Liver (tissue), 3 donors: ENCODE data around the gene WARS2.

Experiments
- EGR1 ChIP-seq, 2 donors: IDR thresholded peaks; 2 replicates each; pipeline ENCODE4 v1.6.1; 2016 to 2018; ENCODE audit warnings: antibody characterized with exemption in 2 of 2, low read depth in 2 of 2
- FOXA1 ChIP-seq: IDR thresholded peaks from 2 replicates; pipeline ENCODE4 v1.6.1; 2016; ENCODE audit warnings: antibody characterized with exemption
- GABPA ChIP-seq, 2 donors: IDR thresholded peaks in 1 of 2; conservative IDR thresholded peaks in 1 of 2; 2 replicates each; pipeline ENCODE4 v1.6.1; 2016; ENCODE audit warnings: antibody characterized with exemption in 2 of 2, mild to moderate bottlenecking in 1 of 2, moderate library complexity in 1 of 2
- HNF4A ChIP-seq, 2 donors: conservative IDR thresholded peaks; 2 replicates each; pipeline ENCODE4 v1.6.1; 2016; ENCODE audit warnings: antibody characterized with exemption in 2 of 2, mild to moderate bottlenecking in 2 of 2
- NR2F2 ChIP-seq: IDR thresholded peaks from 2 replicates; pipeline ENCODE4 v1.6.1; 2016; ENCODE audit warnings: antibody characterized with exemption
- RAD21 ChIP-seq, 2 donors: IDR thresholded peaks; 2 replicates each; pipeline ENCODE4 v1.6.1; 2016; ENCODE audit warnings: antibody characterized with exemption in 2 of 2, mild to moderate bottlenecking in 2 of 2
- SP1 ChIP-seq: IDR thresholded peaks from 2 replicates; pipeline ENCODE4 v1.6.1; 2018; ENCODE audit warnings: antibody characterized with exemption, mild to moderate bottlenecking
- TAF1 ChIP-seq: conservative IDR thresholded peaks from 2 replicates; pipeline ENCODE4 v1.6.1; 2016; ENCODE audit warnings: antibody characterized with exemption, mild to moderate bottlenecking
- TF ChIP-seq, protein P1 (sequence below): fragments of 150-350 bp; IDR thresholded peaks from 2 replicates; pipeline ENCODE4 v1.5.1; 2017; ENCODE audit warnings: improper control_type of control experiment, low read depth, low read length; ENCODE audit not compliant: missing input control
- TF ChIP-seq, protein P2 (sequence below): IDR thresholded peaks from 2 replicates; pipeline ENCODE4 v1.6.1; 2016; ENCODE audit warnings: antibody characterized with exemption
- TF ChIP-seq, protein P3 (sequence below): IDR thresholded peaks from 2 replicates; pipeline ENCODE4 v1.6.1; 2016; ENCODE audit warnings: antibody characterized with exemption
- TF ChIP-seq, protein P4 (sequence below): IDR thresholded peaks from 2 replicates; pipeline ENCODE4 v1.6.1; 2016; ENCODE audit warnings: antibody characterized with exemption, mild to moderate bottlenecking
- donor health status: healthy.
- donor health status: healthy.

DNA sequence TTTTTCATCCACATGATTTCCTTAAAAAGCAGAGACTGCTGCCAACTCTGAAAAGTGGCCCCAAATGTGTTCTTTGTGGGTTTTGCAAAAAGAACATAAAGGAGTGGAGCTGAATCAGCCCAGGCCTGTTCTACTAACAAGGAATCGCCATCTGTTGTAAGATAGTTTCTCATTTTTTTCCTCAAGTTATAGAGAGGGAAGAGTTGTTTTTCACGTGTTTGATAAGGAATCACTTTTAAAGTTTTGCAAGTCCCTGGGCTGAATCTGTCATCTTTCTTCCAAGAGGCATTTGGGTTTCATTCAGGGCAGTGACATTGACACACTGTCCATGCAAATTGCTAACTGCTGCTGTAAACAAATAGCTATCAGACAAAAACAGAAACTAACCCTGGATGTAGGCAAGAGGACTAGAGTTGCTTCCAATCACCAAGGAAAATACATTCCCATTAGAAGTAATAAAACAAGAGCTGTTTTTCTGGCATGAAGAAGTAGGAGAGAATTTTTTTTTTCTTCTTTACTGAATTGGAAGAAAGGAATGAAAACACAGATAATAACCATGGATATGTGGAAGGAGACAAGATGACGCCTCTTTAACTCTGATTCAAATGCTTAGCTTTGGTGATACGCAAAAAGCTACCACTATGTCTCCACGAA, 93.5 kb downstream of the WARS2 start:
- TF ChIP-seq, protein P1, sequence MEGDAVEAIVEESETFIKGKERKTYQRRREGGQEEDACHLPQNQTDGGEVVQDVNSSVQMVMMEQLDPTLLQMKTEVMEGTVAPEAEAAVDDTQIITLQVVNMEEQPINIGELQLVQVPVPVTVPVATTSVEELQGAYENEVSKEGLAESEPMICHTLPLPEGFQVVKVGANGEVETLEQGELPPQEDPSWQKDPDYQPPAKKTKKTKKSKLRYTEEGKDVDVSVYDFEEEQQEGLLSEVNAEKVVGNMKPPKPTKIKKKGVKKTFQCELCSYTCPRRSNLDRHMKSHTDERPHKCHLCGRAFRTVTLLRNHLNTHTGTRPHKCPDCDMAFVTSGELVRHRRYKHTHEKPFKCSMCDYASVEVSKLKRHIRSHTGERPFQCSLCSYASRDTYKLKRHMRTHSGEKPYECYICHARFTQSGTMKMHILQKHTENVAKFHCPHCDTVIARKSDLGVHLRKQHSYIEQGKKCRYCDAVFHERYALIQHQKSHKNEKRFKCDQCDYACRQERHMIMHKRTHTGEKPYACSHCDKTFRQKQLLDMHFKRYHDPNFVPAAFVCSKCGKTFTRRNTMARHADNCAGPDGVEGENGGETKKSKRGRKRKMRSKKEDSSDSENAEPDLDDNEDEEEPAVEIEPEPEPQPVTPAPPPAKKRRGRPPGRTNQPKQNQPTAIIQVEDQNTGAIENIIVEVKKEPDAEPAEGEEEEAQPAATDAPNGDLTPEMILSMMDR: no peak
- TF ChIP-seq HNF4A (conservative IDR thresholded peaks at IDR 0.05) (no peak), TAF1 (no peak), SP1 (no peak), GABPA (IDR thresholded peaks at IDR 0.05 in 1 of 2, conservative IDR thresholded peaks at IDR 0.05 in 1 of 2) (no peak), RAD21 (IDR thresholded peaks at IDR 0.05) (no peak), NR2F2 (peak; percentile 20), EGR1 (IDR thresholded peaks at IDR 0.05; ENCODE audit: low read depth in 2 of 2) (no peak), FOXA1 (no peak)
- TF ChIP-seq, protein P2, sequence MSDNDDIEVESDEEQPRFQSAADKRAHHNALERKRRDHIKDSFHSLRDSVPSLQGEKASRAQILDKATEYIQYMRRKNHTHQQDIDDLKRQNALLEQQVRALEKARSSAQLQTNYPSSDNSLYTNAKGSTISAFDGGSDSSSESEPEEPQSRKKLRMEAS: no peak
- TF ChIP-seq, protein P3, sequence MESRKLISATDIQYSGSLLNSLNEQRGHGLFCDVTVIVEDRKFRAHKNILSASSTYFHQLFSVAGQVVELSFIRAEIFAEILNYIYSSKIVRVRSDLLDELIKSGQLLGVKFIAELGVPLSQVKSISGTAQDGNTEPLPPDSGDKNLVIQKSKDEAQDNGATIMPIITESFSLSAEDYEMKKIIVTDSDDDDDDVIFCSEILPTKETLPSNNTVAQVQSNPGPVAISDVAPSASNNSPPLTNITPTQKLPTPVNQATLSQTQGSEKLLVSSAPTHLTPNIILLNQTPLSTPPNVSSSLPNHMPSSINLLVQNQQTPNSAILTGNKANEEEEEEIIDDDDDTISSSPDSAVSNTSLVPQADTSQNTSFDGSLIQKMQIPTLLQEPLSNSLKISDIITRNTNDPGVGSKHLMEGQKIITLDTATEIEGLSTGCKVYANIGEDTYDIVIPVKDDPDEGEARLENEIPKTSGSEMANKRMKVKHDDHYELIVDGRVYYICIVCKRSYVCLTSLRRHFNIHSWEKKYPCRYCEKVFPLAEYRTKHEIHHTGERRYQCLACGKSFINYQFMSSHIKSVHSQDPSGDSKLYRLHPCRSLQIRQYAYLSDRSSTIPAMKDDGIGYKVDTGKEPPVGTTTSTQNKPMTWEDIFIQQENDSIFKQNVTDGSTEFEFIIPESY: no peak
- TF ChIP-seq, protein P4, sequence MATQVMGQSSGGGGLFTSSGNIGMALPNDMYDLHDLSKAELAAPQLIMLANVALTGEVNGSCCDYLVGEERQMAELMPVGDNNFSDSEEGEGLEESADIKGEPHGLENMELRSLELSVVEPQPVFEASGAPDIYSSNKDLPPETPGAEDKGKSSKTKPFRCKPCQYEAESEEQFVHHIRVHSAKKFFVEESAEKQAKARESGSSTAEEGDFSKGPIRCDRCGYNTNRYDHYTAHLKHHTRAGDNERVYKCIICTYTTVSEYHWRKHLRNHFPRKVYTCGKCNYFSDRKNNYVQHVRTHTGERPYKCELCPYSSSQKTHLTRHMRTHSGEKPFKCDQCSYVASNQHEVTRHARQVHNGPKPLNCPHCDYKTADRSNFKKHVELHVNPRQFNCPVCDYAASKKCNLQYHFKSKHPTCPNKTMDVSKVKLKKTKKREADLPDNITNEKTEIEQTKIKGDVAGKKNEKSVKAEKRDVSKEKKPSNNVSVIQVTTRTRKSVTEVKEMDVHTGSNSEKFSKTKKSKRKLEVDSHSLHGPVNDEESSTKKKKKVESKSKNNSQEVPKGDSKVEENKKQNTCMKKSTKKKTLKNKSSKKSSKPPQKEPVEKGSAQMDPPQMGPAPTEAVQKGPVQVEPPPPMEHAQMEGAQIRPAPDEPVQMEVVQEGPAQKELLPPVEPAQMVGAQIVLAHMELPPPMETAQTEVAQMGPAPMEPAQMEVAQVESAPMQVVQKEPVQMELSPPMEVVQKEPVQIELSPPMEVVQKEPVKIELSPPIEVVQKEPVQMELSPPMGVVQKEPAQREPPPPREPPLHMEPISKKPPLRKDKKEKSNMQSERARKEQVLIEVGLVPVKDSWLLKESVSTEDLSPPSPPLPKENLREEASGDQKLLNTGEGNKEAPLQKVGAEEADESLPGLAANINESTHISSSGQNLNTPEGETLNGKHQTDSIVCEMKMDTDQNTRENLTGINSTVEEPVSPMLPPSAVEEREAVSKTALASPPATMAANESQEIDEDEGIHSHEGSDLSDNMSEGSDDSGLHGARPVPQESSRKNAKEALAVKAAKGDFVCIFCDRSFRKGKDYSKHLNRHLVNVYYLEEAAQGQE: no peak
